ENCODE measurements around the gene ASCL4. TPM values are rescaled to one million over a fixed set of nuclear protein-coding genes. Genes with fewer than 3 reads are reported as not detected.

The ASCL4 gene
- total RNA-seq, 4 donors from 2014 or later = not detected

DNA sequence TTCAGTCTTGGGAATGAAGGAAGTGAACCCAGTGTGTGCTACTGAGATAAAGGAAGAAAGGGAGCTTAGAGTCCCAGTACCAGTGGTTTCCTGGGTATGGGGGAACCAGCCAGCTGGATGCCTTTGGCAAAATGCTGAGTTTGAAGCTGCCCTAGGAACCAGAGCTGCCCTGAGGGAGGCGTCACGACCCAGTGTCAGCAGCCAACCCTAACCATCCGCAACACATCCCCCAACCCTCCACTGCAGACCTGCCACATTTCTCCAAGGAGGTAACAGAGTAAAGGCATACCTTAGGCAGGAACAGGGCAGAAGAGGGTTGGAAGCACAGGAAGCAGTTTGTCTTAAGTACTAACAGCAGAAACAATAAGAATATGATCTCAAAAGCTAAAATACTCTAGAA lies 42.1 kb upstream of the ASCL4 start:
- H3K4me3 ChIP-seq = no peak overlapping the region
- DNase-seq = no peak
- no peak for TF ChIP-seq POLR2A (IDR thresholded peaks at IDR 0.05)
- TF ChIP-seq, protein P1, sequence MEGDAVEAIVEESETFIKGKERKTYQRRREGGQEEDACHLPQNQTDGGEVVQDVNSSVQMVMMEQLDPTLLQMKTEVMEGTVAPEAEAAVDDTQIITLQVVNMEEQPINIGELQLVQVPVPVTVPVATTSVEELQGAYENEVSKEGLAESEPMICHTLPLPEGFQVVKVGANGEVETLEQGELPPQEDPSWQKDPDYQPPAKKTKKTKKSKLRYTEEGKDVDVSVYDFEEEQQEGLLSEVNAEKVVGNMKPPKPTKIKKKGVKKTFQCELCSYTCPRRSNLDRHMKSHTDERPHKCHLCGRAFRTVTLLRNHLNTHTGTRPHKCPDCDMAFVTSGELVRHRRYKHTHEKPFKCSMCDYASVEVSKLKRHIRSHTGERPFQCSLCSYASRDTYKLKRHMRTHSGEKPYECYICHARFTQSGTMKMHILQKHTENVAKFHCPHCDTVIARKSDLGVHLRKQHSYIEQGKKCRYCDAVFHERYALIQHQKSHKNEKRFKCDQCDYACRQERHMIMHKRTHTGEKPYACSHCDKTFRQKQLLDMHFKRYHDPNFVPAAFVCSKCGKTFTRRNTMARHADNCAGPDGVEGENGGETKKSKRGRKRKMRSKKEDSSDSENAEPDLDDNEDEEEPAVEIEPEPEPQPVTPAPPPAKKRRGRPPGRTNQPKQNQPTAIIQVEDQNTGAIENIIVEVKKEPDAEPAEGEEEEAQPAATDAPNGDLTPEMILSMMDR (IDR thresholded peaks at IDR 0.05) = no peak
- no peaks in the 10 kb centered on the region for H3K4me1 ChIP-seq
- no peaks in the 10 kb centered on the region for H3K9me3 ChIP-seq
- H3K27ac ChIP-seq = no peak overlapping the region
- H3K27me3 ChIP-seq = no peaks in the 10 kb centered on the region
- H3K36me3 ChIP-seq = no peaks in the 10 kb centered on the region
- intact Hi-C loops (cut with DNase I; ENCODE audit: low total_unique reads) = no loop called here

DNA sequence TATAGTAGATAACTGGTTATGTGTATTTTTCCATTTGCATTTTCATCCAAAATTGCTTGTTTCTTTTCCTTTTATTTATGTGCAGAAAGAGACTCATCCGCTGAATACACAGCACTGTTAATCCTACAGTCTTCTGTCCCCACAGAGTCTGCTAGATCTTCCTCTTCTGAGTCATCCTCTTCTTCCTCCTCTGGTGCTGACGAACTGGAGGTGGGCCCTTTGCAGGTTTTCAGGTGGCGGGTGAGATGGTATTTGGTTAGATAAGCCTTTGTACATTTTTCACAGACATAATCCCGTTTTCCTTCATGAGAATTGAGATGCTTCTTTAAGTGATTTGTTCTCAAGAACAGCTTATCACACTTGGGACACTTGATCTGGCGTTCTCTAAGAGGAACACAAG lies 40.4 kb upstream of the ASCL4 start:
- no peak for DNase-seq
- no peaks in the 10 kb centered on the region for H3K9me3 ChIP-seq
- H3K27me3 ChIP-seq = no peaks in the 10 kb centered on the region
- H3K4me1 ChIP-seq = no peaks in the 10 kb centered on the region
- intact Hi-C loops (cut with DNase I; ENCODE audit: low total_unique reads) = no loop called here
- H3K27ac ChIP-seq = no peak overlapping the region
- no peak overlapping the region for H3K4me3 ChIP-seq
- TF ChIP-seq, protein P1 (IDR thresholded peaks at IDR 0.05) = no peak
- TF ChIP-seq POLR2A (IDR thresholded peaks at IDR 0.05) = no peak
- H3K36me3 ChIP-seq = no peaks in the 10 kb centered on the region

DNA sequence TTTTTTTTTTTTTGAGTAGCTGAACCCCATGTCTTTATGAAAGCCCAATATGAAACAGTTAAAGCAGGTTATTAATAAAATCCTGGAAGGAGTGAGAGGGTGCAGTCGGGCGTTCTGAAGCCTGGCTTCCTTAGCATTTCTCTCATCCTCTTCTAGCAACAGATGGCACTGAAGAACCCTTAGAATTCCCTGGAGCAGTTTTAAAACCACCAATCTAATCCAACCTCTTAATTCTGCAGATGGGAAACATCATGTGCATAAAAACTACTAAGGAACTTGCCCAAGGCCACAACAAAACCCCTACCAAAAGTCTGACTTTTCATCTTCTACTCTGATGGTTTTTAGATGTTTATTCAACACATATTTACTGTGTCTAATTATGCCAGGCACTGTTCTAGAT lies 38.7 kb upstream of the ASCL4 start:
- no peaks in the 10 kb centered on the region for H3K36me3 ChIP-seq
- H3K4me3 ChIP-seq = no peak overlapping the region
- TF ChIP-seq, protein P1 (IDR thresholded peaks at IDR 0.05) = no peak
- TF ChIP-seq POLR2A (IDR thresholded peaks at IDR 0.05) = no peak
- H3K27ac ChIP-seq = no peak overlapping the region
- H3K27me3 ChIP-seq = no peaks in the 10 kb centered on the region
- no peaks in the 10 kb centered on the region for H3K4me1 ChIP-seq
- intact Hi-C loops (cut with DNase I; ENCODE audit: low total_unique reads) = no loop called here
- DNase-seq = no peak
- no peaks in the 10 kb centered on the region for H3K9me3 ChIP-seq

DNA sequence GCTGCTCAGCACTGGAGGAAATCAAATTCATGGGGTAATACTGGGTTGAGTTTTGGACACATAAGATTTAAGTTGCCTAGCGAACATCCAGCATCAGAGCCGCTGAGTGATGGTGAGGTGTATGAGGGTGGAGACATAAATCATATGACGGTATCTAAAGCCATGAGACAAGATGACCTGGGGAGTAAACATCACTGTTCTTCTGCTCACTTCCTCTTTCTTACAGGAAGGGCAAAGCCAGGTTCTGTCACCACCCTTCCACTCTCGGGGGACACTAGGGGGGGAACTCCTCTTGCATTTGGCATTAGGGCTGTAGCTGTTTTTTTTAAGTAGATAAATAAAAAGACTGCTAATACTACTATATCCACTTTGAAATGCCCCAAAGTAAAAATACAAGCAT lies 37.6 kb upstream of the ASCL4 start:
- TF ChIP-seq POLR2A (IDR thresholded peaks at IDR 0.05) = no peak
- TF ChIP-seq, protein P1 (IDR thresholded peaks at IDR 0.05) = no peak
- Histone ChIP-seq H3K4me3 (no peak overlapping the region), H3K36me3 (no peaks in the 10 kb centered on the region), H3K9me3 (no peaks in the 10 kb centered on the region), H3K27ac (no peak overlapping the region), H3K27me3 (no peaks in the 10 kb centered on the region), H3K4me1 (no peaks in the 10 kb centered on the region)
- intact Hi-C loops (cut with DNase I; ENCODE audit: low total_unique reads) = no loop called here
- no peak for DNase-seq

GRCh38 chr12:107748472-107748871 lies 26.0 kb upstream of the ASCL4 start:
- H3K27me3 ChIP-seq = no peaks in the 10 kb centered on the region
- H3K4me1 ChIP-seq = peaks cover 0 to 4% of the 10 kb centered on the region in 2 donors
- no peaks in the 10 kb centered on the region for H3K36me3 ChIP-seq
- no peaks in the 10 kb centered on the region for H3K9me3 ChIP-seq
- intact Hi-C loops (cut with DNase I; ENCODE audit: low total_unique reads) = no loop called here
- no peak for DNase-seq
- TF ChIP-seq, protein P1 (IDR thresholded peaks at IDR 0.05) = no peak
- no peak for TF ChIP-seq POLR2A (IDR thresholded peaks at IDR 0.05)
- no peak overlapping the region for H3K27ac ChIP-seq
- H3K4me3 ChIP-seq = no peak overlapping the region

Data from uterus (tissue), 4 donors.